Activated T-cell treated with anti-CD3 and anti-CD28 coated beads for 24 hours (primary cell): ENCODE measurements around the gene OSBPL2.

ENCODE experiments used
- DNase-seq: peaks from one replicate; pipeline ENCODE4 v3.0.0-alpha.2; 2020; ENCODE audit warnings: low read depth

The OSBPL2 gene

GRCh38 chr20:62235777-62236157, 2.6 kb upstream of the OSBPL2 start:
- DNase-seq: no peak

GRCh38 chr20:62236200-62236599, 2.1 kb upstream of the OSBPL2 start:
- no peak for DNase-seq

GRCh38 chr20:62236766-62237513, 1.4 kb upstream of the OSBPL2 start:
- DNase-seq: no peak

- DNase-seq: no peak
Observed at GRCh38 chr20:62237514-62237800, 864 bp upstream of the OSBPL2 start.

- DNase-seq: no peak
Observed at GRCh38 chr20:62238569-62239277, 402 bp downstream of the OSBPL2 start.

GRCh38 chr20:62239278-62239879, 1.1 kb downstream of the OSBPL2 start:
- no peak for DNase-seq

- no peak for DNase-seq
Observed at GRCh38 chr20:62240020-62240685, 1.8 kb downstream of the OSBPL2 start.

- DNase-seq: no peak
Observed at GRCh38 chr20:62241506-62241905, 3.2 kb downstream of the OSBPL2 start.

- no peak for DNase-seq
Observed at GRCh38 chr20:62242176-62242575, 3.9 kb downstream of the OSBPL2 start.

- DNase-seq: no peak
Observed at GRCh38 chr20:62243106-62243505, 4.8 kb downstream of the OSBPL2 start.

- DNase-seq: no peak
Observed at GRCh38 chr20:62243906-62244515, 5.7 kb downstream of the OSBPL2 start.

- DNase-seq: no peak
Observed at GRCh38 chr20:62244644-62245108, 6.4 kb downstream of the OSBPL2 start.

GRCh38 chr20:62245911-62246280, 7.6 kb downstream of the OSBPL2 start:
- DNase-seq: no peak

GRCh38 chr20:62246431-62246830, 8.1 kb downstream of the OSBPL2 start:
- no peak for DNase-seq

- DNase-seq: no peak
Observed at GRCh38 chr20:62246872-62247652, 8.7 kb downstream of the OSBPL2 start.

- DNase-seq: no peak
Observed at GRCh38 chr20:62248890-62249560, 10.7 kb downstream of the OSBPL2 start.

GRCh38 chr20:62252342-62252966, 14.1 kb downstream of the OSBPL2 start:
- no peak for DNase-seq

- no peak for DNase-seq
Observed at GRCh38 chr20:62253398-62253797, 15.1 kb downstream of the OSBPL2 start.

GRCh38 chr20:62254021-62254724, 15.9 kb downstream of the OSBPL2 start:
- no peak for DNase-seq

GRCh38 chr20:62255976-62256375, 17.7 kb downstream of the OSBPL2 start:
- DNase-seq: no peak
